GM23248 (cell line): ENCODE measurements around the gene HADHA.

ENCODE experiments used
- EZH2 ChIP-seq: fragments of 200-600 bp; sonication (generic); IDR thresholded peaks from 2 replicates; pipeline ENCODE4 v1.6.1; 2018; ENCODE audit warnings: antibody characterized with exemption, mild to moderate bottlenecking; ENCODE audit not compliant: insufficient read depth, poor library complexity, severe bottlenecking
- EZH2phosphoT487 ChIP-seq: fragments of 200-600 bp; sonication (generic); IDR thresholded peaks from 2 replicates; pipeline ENCODE4 v1.6.1; 2018; ENCODE audit warnings: antibody characterized with exemption, moderate library complexity, mild to moderate bottlenecking, low read depth; ENCODE audit not compliant: insufficient read depth

DNA sequence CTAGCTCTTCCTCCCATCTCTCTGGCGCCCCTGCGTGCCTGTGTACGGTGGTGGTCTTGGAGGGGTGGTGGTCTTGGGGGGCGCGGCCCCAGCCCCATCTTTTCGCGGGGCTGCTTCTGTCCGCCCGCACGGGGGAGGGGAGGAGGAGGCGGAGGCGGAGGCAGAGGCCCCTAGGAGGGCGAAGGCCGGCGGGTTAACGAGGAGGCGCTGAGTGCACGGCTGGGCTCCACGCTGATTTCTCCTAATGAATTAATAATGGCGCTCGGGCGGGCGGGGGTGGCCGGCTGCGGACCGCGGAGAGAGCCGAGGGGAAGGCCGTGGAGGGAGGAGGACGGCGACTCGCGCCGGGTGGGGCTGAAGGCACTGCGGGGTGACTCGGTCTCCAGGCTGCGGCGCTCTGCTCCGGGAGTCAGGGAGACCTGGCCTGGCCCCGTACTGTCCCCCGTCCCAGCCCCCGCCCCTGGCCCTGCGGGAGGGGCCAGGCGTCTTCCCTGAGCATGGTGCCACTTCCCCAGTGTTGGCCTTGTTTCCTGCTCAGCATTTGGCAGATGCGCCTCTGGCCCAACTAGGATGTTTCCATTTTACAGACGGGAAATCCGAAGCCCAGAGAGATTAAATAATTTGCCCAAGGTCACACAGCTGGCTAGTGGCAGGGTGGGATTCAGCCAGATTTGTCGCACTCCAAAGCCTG, 65.5 kb downstream of the HADHA start:
- TF ChIP-seq EZH2phosphoT487 (no peak), EZH2 (no peak)
